GM19238 (cell line): ENCODE data around the gene HMCES.
"Not testable (repeated sequence)": the region's sequence is repeated elsewhere in the genome, so short reads cannot be mapped to it uniquely, and the experiment has no call there.

Source experiments
- DNase-seq: peaks from one replicate; pipeline ENCODE4 v3.0.0; 2011; ENCODE audit warnings: low spot score; ENCODE audit not compliant: insufficient read length

HMCES gene

DNA sequence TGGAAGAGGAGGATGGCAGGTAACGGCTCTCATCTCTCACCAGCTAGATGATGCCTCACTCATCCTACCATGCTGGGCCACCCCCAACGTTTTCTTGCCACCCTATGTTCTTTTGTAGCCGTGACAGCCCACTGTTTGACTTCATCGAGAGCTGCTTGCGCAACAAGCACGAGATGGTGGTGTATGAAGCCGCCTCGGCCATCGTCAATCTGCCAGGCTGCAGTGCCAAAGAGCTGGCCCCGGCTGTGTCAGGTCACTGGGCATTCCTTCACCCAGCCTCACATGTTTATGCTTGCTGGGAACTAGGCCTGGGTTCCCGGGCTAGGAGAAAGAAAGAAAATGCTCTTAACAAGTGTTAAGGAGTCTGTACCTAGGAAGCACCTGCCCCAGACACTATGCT lies 21.1 kb upstream of the HMCES start:
- no peak for DNase-seq

DNA sequence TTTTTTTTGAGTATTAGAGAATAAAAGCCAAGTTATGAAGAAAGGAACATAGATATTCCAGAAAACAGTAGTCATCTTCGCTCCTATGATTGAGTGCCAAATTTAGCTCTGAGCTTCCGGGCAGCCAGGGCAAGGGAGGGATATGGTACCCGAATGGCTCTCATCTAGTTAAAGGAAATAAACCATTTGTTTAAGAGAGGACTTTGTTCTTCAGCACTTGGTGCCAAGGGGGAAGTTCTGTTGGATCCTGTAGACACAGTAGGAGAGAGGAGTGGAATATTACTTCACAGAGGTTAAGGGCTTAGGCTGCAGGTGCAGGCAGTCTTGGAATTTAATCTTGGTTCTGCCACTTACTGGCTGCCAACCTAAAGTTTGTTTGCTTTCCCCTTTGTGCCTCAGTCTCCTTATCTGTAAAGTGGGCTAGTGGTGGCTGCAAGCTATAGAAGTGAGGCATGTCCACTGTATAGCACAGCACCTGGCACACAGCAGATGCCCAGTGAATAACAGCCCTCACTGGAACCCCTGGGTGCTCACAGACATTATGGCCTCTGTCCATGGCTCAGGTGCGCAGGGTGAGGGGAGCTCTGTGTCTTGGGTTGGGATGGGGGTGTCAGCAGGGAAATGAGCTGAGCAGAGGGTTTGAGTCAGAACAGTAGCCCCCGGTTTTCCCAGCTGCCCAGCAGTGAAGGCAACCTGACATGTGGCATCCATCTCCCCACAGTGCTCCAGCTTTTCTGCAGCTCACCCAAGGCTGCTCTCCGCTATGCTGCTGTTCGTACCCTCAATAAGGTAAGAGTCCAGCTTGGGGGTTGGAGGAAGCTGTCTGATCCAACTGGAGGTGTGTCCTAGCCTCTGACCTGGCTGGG lies 18.8 kb upstream of the HMCES start:
- no peak for DNase-seq

DNA sequence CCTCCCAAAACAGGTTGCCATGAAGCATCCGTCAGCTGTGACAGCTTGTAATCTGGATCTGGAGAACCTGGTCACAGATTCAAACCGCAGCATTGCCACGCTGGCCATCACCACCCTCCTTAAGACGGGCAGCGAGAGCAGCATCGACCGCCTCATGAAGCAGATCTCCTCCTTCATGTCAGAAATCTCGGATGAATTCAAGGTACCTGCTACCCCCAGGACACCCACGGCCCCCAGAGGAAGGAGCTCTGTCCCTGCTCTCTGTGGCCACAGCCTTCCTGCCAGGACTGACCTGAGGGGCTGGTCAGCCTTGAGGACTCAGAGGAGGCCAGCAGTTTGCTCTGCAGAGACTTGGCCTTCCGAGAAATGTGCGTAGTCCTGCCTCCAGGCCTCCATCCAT lies 18.1 kb upstream of the HMCES start:
- DNase-seq, result no peak

DNA sequence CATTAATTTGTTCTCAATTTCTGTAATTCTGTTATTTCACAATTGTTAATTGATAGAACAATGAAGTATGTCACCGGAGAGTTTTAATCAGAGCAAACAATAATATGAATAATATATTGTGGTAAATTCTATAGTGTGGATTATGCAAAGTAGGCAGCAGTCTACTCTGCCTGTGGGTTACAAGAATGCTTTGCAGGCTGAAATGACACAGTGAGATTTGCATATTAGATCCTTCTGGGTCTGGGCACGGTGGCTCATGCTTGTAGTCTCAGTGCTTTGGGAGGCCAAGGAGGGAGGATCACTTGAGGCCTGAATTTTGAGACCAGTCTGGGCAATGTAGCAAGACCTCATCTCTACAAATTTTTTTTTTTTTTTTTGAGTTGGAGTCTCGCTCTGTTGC lies 16.8 kb upstream of the HMCES start:
- no peak for DNase-seq

DNA sequence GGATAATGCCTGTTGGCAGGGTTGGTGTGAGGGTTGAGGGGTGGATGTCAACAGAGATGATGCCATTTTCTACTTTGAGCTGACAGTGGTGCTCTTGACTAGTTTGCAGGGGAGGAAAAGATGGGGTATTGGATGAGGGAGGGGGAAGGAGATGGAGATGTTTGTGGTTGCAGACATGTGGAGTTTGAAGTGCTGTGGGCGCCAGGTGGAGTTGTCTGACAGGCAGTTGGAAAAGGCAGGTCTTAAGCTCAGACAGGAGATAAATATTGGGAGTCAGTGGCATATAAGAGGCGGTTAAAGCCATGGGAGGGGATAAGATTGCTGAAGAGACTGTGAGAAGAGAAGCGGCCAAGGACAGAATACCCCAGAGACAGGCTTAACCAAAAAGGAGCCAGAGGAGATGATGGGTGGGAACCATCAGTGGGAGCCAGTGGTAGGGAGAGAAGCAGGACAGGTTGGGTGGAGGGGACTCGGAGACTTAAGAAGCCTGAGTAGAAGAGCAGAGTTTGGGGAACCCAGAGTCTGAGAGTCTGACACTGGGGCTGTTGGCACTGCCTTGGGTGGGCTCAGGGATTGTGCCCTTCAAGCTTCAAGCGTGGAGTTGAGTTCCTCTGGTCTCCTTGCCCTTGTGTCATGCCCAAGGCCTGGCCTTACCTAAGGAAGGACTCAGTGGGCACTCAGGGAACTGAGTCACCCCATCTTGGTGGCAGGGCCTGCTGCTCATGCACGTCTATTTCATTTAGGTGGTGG lies 15.3 kb upstream of the HMCES start:
- no peak for DNase-seq

DNA sequence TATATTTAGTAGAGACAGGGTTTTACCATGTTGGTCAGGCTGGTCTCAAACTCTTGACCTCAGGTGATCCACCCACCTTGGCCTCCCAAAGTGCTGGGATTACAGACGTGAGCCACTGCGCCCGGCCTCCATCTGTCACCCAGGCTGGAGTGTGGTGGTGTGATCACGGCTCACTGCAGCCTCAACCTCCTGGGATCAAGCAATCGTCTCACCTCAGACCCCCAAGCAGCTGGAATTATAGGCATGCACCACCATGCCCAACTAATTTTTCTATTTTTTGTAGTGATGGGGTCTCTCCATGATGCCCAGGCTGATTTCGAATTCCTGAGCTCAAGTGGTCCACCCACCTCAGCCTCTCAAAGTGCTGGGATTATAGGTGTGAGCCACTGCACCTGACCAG lies 13.7 kb upstream of the HMCES start:
- not testable (repeated sequence) for DNase-seq

DNA sequence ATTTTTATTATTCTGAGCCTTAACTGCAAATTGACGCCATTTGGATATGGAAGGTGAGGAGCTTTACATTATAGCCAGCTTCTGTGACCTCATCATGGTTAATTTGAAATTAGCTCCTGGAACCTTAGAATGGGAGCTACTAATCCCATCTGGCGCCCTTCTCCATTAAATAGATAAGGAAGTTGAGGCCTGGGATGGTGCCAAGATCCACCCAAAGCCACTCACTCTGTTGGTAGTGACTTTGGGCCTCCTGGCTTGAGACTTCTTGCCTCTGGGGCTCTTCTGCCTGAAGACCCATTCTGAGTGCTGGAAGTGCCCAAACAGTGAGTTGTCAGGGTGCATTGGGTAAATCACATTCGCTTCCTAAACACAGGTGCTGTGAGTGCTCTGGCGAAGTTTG lies 12.0 kb upstream of the HMCES start:
- no peak for DNase-seq

DNA sequence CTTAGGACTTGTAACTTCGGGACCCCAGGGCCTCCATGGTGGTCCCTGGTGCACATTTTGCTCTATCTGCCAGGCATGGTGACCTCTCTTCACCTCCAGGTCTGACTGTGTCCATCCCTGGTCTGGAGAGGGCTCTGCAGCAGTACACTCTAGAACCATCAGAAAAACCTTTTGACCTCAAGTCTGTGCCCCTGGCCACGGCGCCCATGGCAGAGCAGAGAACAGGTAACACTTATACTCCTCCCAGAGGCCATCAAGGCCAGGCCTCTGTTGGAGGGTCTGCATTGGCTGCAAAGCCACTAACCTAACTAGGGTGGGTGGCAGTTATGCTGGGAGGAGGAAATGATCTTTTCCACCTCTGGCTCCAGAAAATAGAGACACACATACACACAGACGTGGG lies 10.3 kb upstream of the HMCES start:
- no peak for DNase-seq

DNA sequence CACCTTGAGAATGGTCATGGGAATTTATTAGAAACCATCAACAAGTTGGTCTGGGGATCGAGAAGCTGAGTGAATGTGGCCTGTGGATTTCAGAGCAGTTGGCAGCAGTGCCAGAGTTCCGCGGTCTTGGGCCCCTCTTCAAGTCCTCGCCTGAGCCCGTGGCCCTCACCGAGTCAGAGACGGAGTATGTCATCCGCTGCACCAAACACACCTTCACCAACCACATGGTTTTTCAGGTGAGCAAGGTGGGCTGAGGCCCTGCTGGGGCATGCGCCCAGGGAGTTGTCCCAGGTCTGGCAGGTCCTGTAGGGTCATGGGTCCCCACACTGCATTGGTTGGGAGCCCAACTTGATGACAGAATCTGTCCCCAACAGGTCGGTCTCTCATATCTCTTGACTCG lies 7.0 kb upstream of the HMCES start:
- no peak for DNase-seq

DNA sequence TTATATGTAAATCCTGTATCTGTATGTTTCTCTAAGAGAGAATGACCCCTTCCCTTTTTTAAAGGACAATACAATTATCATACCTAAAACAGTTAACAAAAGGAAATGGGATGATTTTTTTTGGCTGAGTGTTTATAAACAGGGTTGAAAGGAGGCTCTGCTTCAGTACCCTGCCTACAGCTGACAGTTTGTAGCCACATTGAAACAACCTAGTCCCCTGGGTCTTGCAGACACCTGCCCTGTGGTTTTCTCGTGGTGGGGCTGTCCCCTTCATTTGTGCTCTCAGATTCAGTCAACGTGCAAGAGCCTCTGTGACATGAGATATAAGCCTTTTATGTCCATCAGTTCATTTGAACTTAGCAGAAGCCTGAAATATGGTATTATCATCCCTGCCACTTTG lies 2.3 kb upstream of the HMCES start:
- peak; percentile 64 for DNase-seq

DNA sequence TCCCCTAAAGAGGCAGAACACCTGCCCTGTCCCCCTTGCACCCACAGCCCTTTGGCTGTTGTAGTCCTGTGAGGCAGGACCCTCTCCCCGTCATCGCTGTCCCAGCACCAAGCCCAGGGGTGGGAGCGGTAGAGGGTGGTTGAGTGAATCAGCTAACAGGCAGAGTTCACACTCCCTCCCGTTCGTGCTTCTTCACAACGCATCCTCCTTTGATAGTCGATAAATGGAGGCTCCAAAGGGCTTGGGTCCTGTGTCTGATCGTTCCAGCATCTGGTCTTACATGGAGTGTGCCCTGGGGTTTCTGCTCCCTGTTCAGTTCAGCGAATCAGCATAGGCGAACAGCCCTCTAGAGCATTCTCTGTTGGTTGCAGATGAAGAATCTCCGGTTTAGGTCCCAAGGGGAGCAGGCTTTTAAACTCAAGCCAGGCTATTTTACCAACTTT lies 820 bp upstream of the HMCES start:
- no peak for DNase-seq

DNA sequence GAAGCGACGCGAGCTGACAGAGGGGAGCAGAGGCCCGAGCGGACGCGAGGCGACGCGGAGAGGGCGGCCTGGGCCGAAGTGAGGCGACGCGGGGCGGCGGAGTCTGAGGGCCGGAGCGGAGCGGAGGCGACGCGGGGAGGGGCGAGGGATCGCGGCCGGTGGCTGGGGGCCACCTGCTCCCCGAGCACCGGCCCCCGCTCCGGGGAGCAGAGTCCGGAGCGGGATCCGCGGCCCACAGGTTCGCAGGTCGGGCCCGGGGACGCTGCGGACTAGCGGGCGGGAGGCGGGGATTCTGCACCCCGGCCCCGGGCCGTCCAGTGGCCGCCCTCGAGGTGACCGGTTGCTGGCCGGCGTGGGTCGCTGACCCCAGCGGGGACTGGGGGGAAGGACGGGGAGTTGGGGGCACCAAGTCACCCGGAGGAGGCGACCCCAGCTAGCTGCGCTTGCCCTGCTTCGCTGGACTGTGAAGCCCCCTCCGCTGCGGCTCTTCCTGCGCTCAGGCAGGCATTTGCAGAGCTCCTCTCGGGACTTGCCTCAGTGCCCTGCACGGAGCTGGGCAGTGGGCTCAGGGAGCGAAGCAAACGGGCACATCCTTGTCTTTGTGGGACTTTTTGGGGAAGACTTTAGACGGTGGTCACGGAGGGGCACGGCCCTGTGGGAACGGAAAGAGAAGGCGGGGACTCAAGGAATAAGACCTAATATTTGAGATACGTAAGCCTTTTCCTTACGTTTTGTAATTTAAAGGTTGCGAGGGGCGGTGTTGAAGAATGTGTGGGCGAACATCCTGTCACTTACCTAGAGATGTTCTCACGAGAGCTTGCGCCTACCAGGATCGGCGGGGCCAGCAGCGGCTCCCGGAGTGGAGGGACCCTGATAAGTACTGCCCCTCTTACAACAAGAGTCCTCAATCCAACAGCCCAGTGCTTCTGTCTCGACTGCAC lies 566 bp downstream of the HMCES start:
- DNase-seq, result no peak

DNA sequence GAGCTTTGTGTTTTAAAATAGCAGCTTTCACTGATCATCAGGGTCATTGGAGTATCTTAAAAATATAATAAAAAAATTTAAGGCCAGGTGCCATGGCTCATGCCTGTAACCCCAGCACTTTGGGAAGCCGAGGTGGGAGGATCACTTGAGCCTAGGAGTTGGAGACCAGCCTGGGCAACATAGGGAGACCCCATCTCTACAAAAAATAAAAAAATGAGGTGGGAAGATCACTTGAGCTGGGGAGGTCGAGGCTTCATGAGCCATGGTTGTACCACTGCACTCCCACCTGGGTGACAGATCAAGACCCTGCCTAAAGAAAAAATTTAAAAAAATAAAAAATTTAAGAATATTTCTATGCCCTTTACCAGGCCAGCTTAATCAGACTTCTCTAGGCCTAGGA lies 1.5 kb downstream of the HMCES start:
- no peak for DNase-seq

DNA sequence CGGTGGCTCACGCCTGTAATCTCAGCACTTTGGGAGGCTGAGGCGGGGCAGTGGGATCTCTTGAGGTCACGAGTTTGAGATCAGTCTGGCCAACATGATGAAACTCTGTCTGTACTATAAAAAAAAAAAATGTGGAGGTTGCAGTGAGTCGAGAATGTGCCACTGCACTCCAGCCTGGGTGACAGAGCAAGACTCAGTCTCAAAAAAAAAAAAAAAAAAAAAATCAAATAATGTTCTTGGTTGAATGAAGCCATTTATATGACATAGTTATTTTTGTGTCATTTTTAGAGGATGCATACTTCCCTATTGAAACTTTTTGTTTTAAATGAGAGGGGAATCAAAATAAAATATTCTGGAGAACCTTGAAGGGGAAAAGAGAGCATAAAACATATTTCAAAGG lies 3.1 kb downstream of the HMCES start:
- DNase-seq, result no peak

DNA sequence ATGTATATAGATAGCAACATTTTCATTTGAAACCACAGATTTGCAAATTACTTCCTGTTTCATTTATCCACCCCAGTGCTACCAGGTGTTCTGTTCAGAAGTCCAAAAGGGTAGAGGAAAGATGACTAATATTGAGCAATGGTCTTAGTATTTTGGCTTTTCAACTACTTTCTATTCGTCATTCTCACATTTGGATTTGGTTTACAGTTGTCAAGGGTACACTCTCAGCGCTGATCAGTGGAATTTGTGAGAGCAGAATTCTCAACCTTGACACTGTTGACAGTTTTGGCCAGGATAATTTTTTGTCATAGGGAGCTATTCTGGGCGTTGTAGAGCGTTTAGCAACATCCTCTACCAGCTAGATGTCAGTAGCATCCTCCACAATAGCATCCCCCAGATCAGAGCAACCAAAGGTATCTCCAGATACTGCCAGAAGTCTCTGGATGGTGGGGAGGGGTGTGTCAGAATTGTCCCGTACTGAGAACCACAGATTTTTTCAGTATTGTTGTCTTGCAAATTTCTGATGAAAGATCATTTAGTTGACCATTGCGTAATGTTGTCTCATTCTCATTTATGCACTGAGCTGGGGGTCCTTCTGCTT lies 4.2 kb downstream of the HMCES start:
- DNase-seq, result peak; percentile 65

DNA sequence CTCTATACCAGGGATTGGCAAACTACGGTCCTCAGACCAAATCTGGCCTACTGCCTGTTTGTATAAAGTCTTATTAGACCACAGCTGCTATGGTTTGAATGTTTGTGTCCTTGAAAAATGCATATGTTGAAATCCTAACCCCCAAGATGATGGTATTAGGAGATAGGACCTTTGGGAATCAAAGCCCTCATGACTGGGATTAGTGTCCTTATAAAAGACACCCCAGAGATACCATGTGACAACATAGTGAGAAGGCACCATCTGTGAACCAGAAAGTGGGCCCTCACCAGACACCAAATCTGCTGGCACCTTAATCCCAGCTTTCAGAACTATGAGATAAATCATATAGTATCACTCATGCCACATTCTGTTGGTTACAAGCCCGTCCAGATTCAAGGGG lies 7.4 kb downstream of the HMCES start:
- DNase-seq, result no peak

DNA sequence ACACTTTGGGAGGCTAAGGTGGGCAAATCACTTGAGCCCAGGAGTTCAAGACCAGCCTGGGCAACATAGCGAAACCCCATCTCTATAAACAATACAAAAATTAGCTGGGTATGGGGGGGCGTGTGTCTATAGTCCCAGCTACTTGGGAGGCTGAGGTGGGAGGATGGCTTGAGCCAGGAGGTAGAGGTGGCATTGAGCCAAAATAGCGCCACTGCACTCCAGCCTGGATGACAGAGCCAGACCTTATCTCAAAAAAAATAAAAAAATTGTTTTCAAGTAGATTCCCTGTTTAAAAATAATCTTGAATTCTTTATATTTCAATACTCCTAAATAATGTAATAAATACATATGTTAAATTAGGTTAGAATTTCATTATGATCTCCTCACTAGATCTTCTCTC lies 9.8 kb downstream of the HMCES start:
- no peak for DNase-seq

DNA sequence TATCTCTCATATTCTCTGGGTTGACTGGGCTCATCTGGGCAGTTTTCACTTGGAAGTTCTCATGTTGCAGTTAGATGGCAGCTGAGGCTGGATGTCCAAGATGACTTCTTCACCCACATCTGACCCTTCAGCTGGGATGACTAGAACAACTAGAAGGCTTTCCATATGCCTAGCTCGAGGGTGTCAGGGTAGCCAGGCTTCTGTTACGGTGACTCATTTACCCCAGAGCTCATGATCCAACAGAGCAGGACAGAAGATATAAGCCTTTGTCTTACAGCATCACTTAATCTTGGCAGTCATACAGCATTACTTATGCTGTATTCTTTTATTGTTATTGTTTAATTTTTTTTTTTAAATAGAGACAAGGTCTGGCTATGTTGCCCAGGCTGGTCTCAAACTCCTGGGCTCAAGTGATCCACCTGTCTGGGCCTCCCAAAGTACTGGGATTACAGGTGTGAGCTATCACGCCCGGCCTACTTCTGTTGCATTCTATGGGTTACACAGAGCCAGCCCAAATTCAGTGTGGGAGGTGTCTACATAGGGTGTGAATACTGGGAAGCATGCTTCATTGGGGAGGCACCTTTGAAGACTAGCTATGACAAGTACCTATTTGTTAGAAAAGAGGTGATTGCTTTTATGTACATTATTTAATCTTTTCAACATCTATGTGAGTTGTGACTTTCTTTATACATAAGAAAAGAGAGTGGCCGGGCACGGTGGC lies 10.7 kb downstream of the HMCES start:
- DNase-seq, result no peak

DNA sequence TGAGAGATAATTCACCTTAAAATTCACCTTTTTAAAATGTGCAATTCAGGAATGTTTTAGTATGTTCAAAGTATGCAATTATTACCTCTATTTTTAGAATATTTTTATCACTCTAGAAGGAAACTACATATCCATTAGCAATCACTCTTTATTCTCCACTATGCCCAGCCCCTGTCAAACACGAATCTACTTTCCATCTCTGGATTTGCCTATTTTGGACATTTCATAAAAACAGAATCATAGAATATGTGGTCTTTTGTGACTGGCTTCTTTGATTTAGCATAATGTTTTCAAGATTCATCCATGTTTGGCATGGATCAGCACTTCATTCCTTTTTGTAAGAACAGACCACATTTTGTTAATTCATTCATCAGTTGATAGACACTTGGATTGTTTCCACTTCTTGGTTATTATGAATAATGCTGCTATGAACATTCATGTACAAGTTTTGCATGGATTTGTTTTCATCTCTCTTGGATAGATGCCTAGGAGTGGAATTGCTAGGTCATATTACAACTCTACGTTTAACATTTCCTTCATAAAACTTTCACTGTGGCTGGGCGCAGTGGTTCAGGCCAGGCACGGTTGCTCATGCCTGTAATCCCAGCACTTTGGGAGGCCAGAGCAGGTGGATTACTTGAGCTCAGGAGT lies 12.7 kb downstream of the HMCES start:
- DNase-seq, result no peak

DNA sequence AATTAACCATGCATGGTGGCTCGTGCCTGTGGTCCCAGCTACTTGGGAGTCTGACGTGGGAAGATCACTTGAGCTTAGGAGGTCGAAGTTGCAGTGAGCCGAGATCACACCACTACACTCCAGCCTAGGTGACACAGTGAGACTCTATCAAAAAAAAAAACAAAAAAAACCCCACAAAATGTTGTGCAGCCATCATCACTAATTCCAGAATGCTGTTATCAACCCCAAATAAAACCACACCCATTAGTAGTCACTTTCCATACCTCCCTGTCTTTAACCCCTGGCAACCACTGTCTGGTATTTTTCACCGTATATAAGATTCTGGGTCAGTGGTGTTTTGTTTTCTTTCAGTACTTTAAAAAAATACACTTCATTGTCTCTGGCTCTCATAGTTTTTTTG lies 16.6 kb downstream of the HMCES start:
- no peak for DNase-seq
